ENCODE data around the gene SLC33A1.

DNA sequence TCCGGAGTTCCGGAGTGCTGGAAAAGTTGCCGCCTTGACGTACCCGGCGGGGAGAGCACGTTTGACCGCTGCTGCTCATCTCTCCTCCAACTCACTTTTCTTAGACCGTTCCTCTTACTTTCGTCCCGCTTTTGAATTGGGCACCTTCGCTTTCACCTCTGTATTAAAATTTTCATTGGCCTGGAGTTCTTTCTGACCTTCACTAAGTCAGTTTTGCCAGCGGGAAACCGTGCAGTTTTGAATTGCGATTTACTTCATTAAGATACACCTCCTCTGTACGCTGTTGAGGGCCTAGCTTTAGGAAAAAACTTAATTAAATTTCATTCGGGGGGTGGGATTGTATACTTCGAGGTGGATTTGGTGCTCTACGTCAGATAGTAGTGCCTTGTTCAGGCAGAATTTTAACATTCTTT, 17.5 kb upstream of the SLC33A1 start:
- TF ChIP-seq CTCF (IDR thresholded peaks at IDR 0.05; ENCODE audit: low read depth, low read length) (no peak), EZH2phosphoT487 (IDR thresholded peaks at IDR 0.05; ENCODE audit: low read depth) (no peak)
